ENCODE data around the gene PFDN2. TPM values are rescaled to one million over a fixed set of nuclear protein-coding genes. Genes with fewer than 3 reads are reported as not detected.

Gene PFDN2
- total and polyA plus RNA-seq, 2 experiments from 2014 or later: 35.9 to 121 TPM

DNA sequence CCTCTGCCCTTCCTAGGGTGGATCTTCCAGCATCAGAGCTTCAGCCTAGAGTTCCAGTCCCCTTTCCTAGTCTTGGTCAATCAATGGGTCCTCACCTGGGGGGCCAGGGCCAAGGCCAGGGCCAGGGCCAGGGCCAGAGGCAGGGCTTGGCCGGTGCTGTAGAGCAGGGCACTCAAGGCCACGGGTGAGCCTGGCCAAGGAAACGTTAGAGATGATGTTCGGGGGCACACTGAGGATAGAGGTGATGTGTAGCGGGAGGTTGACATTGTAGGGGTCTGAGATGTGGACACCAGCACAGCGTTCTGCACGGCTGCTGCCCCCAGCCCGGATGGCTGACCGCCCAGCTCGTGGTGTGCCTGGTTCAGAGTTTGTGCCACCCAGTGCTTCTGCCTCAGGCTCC lies 66.6 kb downstream of the PFDN2 start:
- Histone ChIP-seq H2AFZ (no peak overlapping the region), H3K36me3 (ENCODE audit: low read depth) (no peaks in the 10 kb centered on the region), H3K4me1 (ENCODE audit: insufficient read depth) (peaks cover 5% of the 10 kb centered on the region; the same call in 1 of the 2 replicates), H3K9me2 (ENCODE audit: insufficient read depth) (no peaks in the 10 kb centered on the region), H3K27me3 (replicated peaks; ENCODE audit: insufficient read depth) (no peaks in the 10 kb centered on the region), H3F3A (ENCODE audit: insufficient read depth) (0 out of 2 replicates have a peak, but pooled peaks cover 4% of the 10 kb centered on the region), H3K27ac (no peak overlapping the region), H3K9me3 (ENCODE audit: low read depth) (no peaks in the 10 kb centered on the region), H3K9ac (no peak overlapping the region), H3K4me3 (no peak overlapping the region), H3K4me2 (ENCODE audit: unreplicated experiment) (no peak overlapping the region), H4K20me1 (ENCODE audit: insufficient read depth) (no peaks in the 10 kb centered on the region), H3K79me2 (ENCODE audit: insufficient read depth) (no peaks in the 10 kb centered on the region)
- TF ChIP-seq EZH2 (IDR thresholded peaks at IDR 0.05; ENCODE audit: insufficient read depth, poor library complexity, severe bottlenecking): no peak
- no peak for TF ChIP-seq EZH2phosphoT487 (IDR thresholded peaks at IDR 0.05; ENCODE audit: insufficient read depth, low read depth)
- in situ Hi-C loops (cut with MboI): no loop called here
- DNase-seq: no peak
- WGBS, 2 experiments (ENCODE audit: low coverage in 1 of 2, low lambda C conversion rate in 2 of 2, missing lambda C conversion rate in 2 of 2): 77 to 81% methylated on average over 10 of the region's 10 CpGs

Small RNA genes lying within 50 kb of the gene (small RNA-seq; reads per million reads assigned to genes)
- gene RF01225 (ENCODE audit: low read depth, low replicate concordance): not detected

Other genes starting within 250 kb of the PFDN2 start
- gene ITLN1, start 232.9 kb downstream of the PFDN2 start, total RNA-seq (2014; rRNA removed; shearing (Covaris generic)): not detected in 2 replicates
- not detected in 2 replicates for gene ITLN1, start 232.9 kb downstream of the PFDN2 start, polyA plus RNA-seq (2016; fragmentation: Nextera tagmentation; extraction: Ambion mirVana)
- not detected in 2 replicates for gene ITLN2, start 163.2 kb downstream of the PFDN2 start, total RNA-seq (2014; rRNA removed; shearing (Covaris generic))
- not detected in 2 replicates for gene ITLN2, start 163.2 kb downstream of the PFDN2 start, polyA plus RNA-seq (2016; fragmentation: Nextera tagmentation; extraction: Ambion mirVana)
- 0.76 and 1.5 TPM in 2 replicates for gene F11R, start 96.9 kb downstream of the PFDN2 start, total RNA-seq (2014; rRNA removed; shearing (Covaris generic))
- gene F11R, start 96.9 kb downstream of the PFDN2 start, polyA plus RNA-seq (2016; fragmentation: Nextera tagmentation; extraction: Ambion mirVana): 0.52 and 0.53 TPM in 2 replicates
- gene TSTD1, start 79.1 kb downstream of the PFDN2 start, total RNA-seq (2014; rRNA removed; shearing (Covaris generic)): not detected in 2 replicates
- not detected in 2 replicates for gene TSTD1, start 79.1 kb downstream of the PFDN2 start, polyA plus RNA-seq (2016; fragmentation: Nextera tagmentation; extraction: Ambion mirVana)
- gene USF1, start 72.1 kb downstream of the PFDN2 start, total RNA-seq (2014; rRNA removed; shearing (Covaris generic)): 53.2 and 68.4 TPM in 2 replicates
- 12.2 and 17.1 TPM in 2 replicates for gene USF1, start 72.1 kb downstream of the PFDN2 start, polyA plus RNA-seq (2016; fragmentation: Nextera tagmentation; extraction: Ambion mirVana)
- not detected in 2 replicates for gene ARHGAP30, start 48.1 kb downstream of the PFDN2 start, total RNA-seq (2014; rRNA removed; shearing (Covaris generic))
- 0.21 and 0.29 TPM in 2 replicates for gene ARHGAP30, start 48.1 kb downstream of the PFDN2 start, polyA plus RNA-seq (2016; fragmentation: Nextera tagmentation; extraction: Ambion mirVana)
- gene NECTIN4, start 28.5 kb downstream of the PFDN2 start, total RNA-seq (2014; rRNA removed; shearing (Covaris generic)): 0.54 TPM in 1 of 2 replicates, not detected in the other
- gene NECTIN4, start 28.5 kb downstream of the PFDN2 start, polyA plus RNA-seq (2016; fragmentation: Nextera tagmentation; extraction: Ambion mirVana): 0.40 and 0.54 TPM in 2 replicates
- gene KLHDC9, start 19.7 kb downstream of the PFDN2 start, total RNA-seq (2014; rRNA removed; shearing (Covaris generic)): 3.7 and 5.6 TPM in 2 replicates
- gene KLHDC9, start 19.7 kb downstream of the PFDN2 start, polyA plus RNA-seq (2016; fragmentation: Nextera tagmentation; extraction: Ambion mirVana): 3.2 and 3.3 TPM in 2 replicates
- gene NIT1, start 68 bp upstream of the PFDN2 start, total RNA-seq (2014; rRNA removed; shearing (Covaris generic)): 16.6 and 24.3 TPM in 2 replicates
- 30.4 and 30.9 TPM in 2 replicates for gene NIT1, start 68 bp upstream of the PFDN2 start, polyA plus RNA-seq (2016; fragmentation: Nextera tagmentation; extraction: Ambion mirVana)
- gene DEDD, start 14.6 kb upstream of the PFDN2 start, total RNA-seq (2014; rRNA removed; shearing (Covaris generic)): 30.4 and 36.7 TPM in 2 replicates
- 37.8 and 38.4 TPM in 2 replicates for gene DEDD, start 14.6 kb upstream of the PFDN2 start, polyA plus RNA-seq (2016; fragmentation: Nextera tagmentation; extraction: Ambion mirVana)
- 42.6 and 86.2 TPM in 2 replicates for gene UFC1, start 35.9 kb upstream of the PFDN2 start, total RNA-seq (2014; rRNA removed; shearing (Covaris generic))
- gene UFC1, start 35.9 kb upstream of the PFDN2 start, polyA plus RNA-seq (2016; fragmentation: Nextera tagmentation; extraction: Ambion mirVana): 89.5 and 89.6 TPM in 2 replicates
- 6.3 and 10.5 TPM in 2 replicates for gene USP21, start 41.5 kb upstream of the PFDN2 start, total RNA-seq (2014; rRNA removed; shearing (Covaris generic))
- 16.0 and 16.5 TPM in 2 replicates for gene USP21, start 41.5 kb upstream of the PFDN2 start, polyA plus RNA-seq (2016; fragmentation: Nextera tagmentation; extraction: Ambion mirVana)
- 18.8 and 36.2 TPM in 2 replicates for gene PPOX, start 48.4 kb upstream of the PFDN2 start, total RNA-seq (2014; rRNA removed; shearing (Covaris generic))
- 21.5 and 25.9 TPM in 2 replicates for gene PPOX, start 48.4 kb upstream of the PFDN2 start, polyA plus RNA-seq (2016; fragmentation: Nextera tagmentation; extraction: Ambion mirVana)
- gene B4GALT3, start 59.5 kb upstream of the PFDN2 start, total RNA-seq (2014; rRNA removed; shearing (Covaris generic)): 33.3 and 34.5 TPM in 2 replicates
- gene B4GALT3, start 59.5 kb upstream of the PFDN2 start, polyA plus RNA-seq (2016; fragmentation: Nextera tagmentation; extraction: Ambion mirVana): 30.6 and 31.3 TPM in 2 replicates
- gene ADAMTS4, start 81.0 kb upstream of the PFDN2 start, total RNA-seq (2014; rRNA removed; shearing (Covaris generic)): 5.9 and 9.8 TPM in 2 replicates
- gene ADAMTS4, start 81.0 kb upstream of the PFDN2 start, polyA plus RNA-seq (2016; fragmentation: Nextera tagmentation; extraction: Ambion mirVana): 5.3 and 7.2 TPM in 2 replicates
- 104 and 125 TPM in 2 replicates for gene NDUFS2, start 84.3 kb upstream of the PFDN2 start, total RNA-seq (2014; rRNA removed; shearing (Covaris generic))
- 135 and 141 TPM in 2 replicates for gene NDUFS2, start 84.3 kb upstream of the PFDN2 start, polyA plus RNA-seq (2016; fragmentation: Nextera tagmentation; extraction: Ambion mirVana)
- gene FCER1G, start 97.3 kb upstream of the PFDN2 start, total RNA-seq (2014; rRNA removed; shearing (Covaris generic)): not detected in 2 replicates
- gene FCER1G, start 97.3 kb upstream of the PFDN2 start, polyA plus RNA-seq (2016; fragmentation: Nextera tagmentation; extraction: Ambion mirVana): 0.49 TPM in 1 of 2 replicates, not detected in the other
- not detected in 2 replicates for gene APOA2, start 105.6 kb upstream of the PFDN2 start, total RNA-seq (2014; rRNA removed; shearing (Covaris generic))
- not detected in 2 replicates for gene APOA2, start 105.6 kb upstream of the PFDN2 start, polyA plus RNA-seq (2016; fragmentation: Nextera tagmentation; extraction: Ambion mirVana)
- gene TOMM40L, start 108.0 kb upstream of the PFDN2 start, total RNA-seq (2014; rRNA removed; shearing (Covaris generic)): 6.5 and 19.1 TPM in 2 replicates
- 5.7 and 5.8 TPM in 2 replicates for gene TOMM40L, start 108.0 kb upstream of the PFDN2 start, polyA plus RNA-seq (2016; fragmentation: Nextera tagmentation; extraction: Ambion mirVana)
- gene NR1I3, start 120.2 kb upstream of the PFDN2 start, total RNA-seq (2014; rRNA removed; shearing (Covaris generic)): not detected in 2 replicates
- gene NR1I3, start 120.2 kb upstream of the PFDN2 start, polyA plus RNA-seq (2016; fragmentation: Nextera tagmentation; extraction: Ambion mirVana): 0.70 TPM in 1 of 2 replicates, not detected in the other
- gene PCP4L1, start 140.7 kb upstream of the PFDN2 start, total RNA-seq (2014; rRNA removed; shearing (Covaris generic)): not detected in 2 replicates
- gene PCP4L1, start 140.7 kb upstream of the PFDN2 start, polyA plus RNA-seq (2016; fragmentation: Nextera tagmentation; extraction: Ambion mirVana): not detected in 2 replicates
- 0.11 TPM in 1 of 2 replicates, not detected in the other for gene MPZ, start 191.9 kb upstream of the PFDN2 start, total RNA-seq (2014; rRNA removed; shearing (Covaris generic))
- not detected in 2 replicates for gene MPZ, start 191.9 kb upstream of the PFDN2 start, polyA plus RNA-seq (2016; fragmentation: Nextera tagmentation; extraction: Ambion mirVana)
- gene SDHC, start 196.3 kb upstream of the PFDN2 start, total RNA-seq (2014; rRNA removed; shearing (Covaris generic)): 17.4 and 39.2 TPM in 2 replicates
- 175 and 211 TPM in 2 replicates for gene SDHC, start 196.3 kb upstream of the PFDN2 start, polyA plus RNA-seq (2016; fragmentation: Nextera tagmentation; extraction: Ambion mirVana)
- not detected in 2 replicates for gene CFAP126, start 249.8 kb upstream of the PFDN2 start, total RNA-seq (2014; rRNA removed; shearing (Covaris generic))
- not detected in 2 replicates for gene CFAP126, start 249.8 kb upstream of the PFDN2 start, polyA plus RNA-seq (2016; fragmentation: Nextera tagmentation; extraction: Ambion mirVana)